GM03348 (cell line): ENCODE data around the gene TNKS2.
A peak's percentile ranks its signal among the peaks of the same experiment; 100 is the strongest.

ENCODE experiments used
- DNase-seq: peaks from one replicate; pipeline ENCODE4 v3.0.0; 2012; ENCODE audit warnings: low spot score

TNKS2 gene

DNA sequence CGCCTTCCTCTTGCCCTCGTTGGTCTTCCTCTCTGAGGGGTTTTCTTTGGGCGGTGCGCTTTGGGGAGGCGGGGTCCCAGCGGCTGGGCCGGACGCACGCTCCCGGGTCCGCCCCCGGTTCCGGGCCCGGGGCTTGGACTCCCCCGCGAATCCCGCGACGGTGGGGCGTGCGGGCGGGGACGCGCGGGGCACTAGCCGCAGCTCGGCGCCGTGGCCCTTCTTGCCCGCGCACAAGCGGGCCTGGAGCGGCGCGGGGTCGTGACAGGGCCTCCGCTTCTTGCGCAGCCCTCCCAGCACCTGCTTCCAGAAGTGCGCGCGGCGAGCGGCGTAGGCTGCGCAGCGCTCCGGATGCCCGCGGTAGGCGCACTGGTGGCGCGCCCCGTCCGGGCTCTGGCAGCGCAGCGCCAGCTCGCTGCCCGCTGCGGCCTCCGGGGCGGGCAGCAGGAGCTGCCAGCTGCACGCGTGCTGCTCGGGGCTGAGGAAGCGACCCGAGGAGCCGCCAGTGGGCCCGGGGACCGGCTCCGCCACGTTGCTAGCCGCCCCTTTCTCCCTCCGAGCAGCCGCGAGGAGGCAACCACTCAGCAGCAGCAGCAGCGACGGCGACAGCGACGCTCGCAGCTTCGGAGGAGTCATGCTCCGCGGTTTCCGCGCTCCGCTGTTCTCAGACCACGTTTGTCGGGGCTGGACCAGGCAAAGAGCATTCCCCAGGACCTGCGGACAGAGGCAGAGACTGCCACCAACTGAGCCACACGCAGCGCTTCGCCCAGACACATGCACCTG is 110.3 kb downstream of the TNKS2 start:
- peak; percentile 74 for DNase-seq

DNA sequence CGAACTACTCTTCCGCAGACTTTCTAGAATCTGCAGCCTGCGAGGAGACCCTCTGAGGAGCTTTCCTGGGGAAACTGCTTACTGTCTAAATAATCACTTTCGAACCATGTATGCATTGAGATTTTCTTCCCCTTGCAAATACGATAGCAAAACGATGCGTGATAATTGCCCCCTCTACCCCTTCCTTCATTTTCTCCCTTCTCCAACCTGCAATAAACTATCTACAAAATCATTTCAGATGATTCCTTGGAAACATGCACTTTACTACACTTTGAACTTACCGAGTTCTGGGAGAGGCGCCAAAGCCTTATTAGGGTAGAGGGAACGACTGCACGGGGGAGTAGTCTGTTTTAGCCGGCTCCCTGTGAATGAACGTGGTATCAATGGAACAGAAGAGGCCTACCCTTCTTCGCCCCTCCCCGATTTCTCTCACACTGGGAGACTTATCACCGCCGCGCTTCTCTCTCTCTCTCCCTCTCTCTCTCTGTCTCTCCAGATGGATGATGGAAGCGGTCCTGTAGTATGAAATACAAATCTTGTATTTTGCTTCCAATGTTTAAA is 111.0 kb downstream of the TNKS2 start, which contains the start of gene FGFBP3:
Gene FGFBP3 (minus strand): TSS at position 370 of the 561 bp plus-strand sequence. CDS start 517 bp downstream, outside the sequence.
- peak; percentile 19 for DNase-seq

GRCh38 chr10:91910467-91910866 is 112.2 kb downstream of the TNKS2 start:
- no peak for DNase-seq
